KG1 (cell line): ENCODE results near the gene KIF6.

ENCODE experiments used
- DNase-seq: peaks from one replicate; lab custom pipeline; 2025; lab: John Stamatoyannopoulos, UW

The KIF6 gene

DNA sequence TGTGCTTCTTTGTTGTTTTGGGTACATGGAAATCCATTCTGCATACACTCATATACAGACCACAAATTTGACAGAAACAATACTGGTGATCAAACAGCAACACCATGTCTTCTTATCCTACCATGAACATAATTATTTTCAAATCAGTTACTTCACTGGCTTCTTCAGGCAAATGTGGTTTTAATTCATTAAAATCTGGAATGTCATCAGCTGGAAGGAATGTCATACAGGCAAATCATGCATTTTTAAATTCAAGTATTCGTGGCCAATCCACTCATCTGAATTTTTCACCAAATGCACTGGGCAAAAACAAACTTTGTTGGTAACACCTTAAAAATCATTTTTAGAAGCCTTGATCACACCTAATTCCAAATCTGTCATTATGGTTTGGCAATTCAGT is 59.3 kb downstream of the KIF6 start:
- DNase-seq: no peak

- no peak for DNase-seq
Measured at GRCh38 chr6:39664173-39664572, 61.0 kb downstream of the KIF6 start.

- DNase-seq: no peak
Measured at GRCh38 chr6:39657355-39658135, 67.7 kb downstream of the KIF6 start.

GRCh38 chr6:39654121-39654520 is 71.1 kb downstream of the KIF6 start:
- no peak for DNase-seq

- no peak for DNase-seq
Measured at GRCh38 chr6:39653612-39654011, 71.6 kb downstream of the KIF6 start.

DNA sequence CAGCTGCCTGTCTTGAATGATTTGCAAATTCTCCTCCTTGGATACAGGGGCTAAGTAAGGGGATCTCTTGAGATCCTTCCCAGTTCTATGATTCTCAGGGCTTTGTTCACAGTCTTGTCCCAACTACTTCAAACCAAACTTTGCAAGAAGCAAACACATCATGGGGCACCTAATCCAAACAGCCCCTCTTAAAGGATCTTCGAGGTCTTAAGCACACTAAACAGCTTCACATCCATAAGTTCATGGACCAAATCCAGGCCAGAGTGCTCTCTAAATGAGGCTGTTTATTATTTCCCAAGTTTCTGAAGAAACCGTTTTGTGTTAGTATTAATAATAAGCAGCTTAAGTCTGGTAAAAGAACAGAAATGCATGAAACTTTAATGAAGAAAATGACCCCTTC is 75.2 kb downstream of the KIF6 start:
- DNase-seq: no peak

DNA sequence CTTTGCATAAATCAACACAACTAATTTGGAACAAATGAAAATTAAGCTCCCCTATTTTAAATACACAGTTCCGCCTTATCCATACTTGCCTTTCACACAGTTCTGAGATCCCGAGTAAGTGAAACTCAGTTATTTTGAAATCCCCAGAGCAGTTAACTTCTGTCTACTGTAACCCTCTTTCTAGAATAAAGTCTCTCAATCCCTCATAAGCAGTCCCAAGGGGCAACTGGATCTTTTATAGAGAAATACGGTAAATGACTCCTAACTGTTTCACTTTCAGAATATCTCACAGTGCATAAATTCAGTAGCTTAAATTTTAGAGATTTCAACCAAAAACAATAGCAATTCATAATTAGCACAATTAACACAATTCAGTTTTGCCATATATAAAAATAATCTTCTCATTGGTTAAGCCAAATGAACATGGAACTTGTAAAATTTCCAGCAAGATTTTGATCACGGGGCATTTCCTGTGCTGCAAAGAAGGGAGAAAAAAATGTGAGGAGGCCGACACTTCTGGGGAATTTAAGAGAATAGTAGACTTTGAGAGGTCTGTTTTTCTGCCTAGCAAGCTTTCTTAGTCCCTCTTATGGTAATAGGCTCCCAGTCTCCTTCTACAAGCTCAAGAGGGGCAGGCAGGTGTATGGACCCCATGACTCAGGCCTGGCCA is 78.3 kb downstream of the KIF6 start:
- DNase-seq: no peak

- no peak for DNase-seq
Measured at GRCh38 chr6:39642270-39642669, 82.9 kb downstream of the KIF6 start.

DNA sequence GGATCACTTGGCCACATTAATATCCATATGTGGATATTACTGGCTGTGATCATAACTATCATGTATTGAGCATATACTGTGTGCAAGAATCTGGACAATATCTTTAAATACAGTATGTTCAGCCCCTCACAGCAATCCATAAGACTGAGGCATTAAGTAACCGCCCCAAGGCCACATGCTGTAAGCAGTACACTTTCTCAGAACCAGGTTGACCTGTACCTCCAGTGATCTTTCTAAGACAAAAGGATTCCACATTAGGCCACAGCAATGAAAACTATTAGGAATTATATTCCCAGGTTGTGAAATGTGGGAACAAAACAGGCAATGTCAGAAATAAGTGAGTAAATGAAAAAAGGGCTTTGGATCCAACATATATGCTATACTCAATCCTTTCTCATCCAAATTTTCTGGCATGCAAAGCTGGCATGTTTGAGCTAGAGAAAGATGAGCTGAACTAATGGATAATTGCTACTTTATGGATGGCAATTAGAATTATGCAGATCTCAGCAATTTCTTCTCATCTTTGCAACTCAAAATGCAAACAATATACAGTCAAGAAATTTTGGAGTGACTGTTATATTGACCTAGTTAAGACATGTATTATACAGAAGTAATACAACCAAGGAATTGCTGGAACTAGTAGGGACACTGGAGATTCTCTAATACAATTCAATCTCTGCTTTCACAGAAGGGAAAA is 86.9 kb downstream of the KIF6 start:
- no peak for DNase-seq

DNA sequence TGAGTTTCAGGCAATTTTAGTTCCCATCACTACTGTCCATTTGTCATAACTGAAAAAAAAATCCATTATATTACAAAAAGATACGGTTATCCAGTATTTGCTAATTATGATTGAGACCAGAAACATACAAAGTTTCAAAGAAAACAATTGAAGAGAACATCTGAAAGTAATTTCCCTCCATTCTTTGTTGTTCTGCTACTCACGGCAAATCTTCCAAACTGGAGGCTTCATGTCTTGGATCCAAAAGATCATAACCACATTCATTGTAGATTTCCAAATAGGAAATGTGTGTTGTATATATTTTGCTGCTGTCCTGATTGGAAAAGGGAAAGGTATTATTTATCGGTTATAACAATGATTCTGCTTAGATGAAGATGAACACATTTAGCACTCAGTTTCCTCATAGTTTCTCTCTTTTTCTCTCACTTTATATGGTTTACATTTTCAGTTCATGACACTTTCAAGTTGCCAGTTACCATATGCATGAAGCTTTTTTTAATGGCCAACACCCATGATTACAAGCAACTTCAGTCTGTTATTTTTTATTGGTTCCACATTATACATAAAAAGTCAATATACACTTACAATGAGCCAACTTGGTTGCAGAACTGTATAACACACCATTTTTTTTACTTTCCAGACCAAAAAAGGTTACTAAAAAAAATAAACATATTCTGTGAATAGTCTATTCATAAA is 90.4 kb downstream of the KIF6 start:
- no peak for DNase-seq

- no peak for DNase-seq
Measured at GRCh38 chr6:39625209-39625608, 100.0 kb downstream of the KIF6 start.

DNA sequence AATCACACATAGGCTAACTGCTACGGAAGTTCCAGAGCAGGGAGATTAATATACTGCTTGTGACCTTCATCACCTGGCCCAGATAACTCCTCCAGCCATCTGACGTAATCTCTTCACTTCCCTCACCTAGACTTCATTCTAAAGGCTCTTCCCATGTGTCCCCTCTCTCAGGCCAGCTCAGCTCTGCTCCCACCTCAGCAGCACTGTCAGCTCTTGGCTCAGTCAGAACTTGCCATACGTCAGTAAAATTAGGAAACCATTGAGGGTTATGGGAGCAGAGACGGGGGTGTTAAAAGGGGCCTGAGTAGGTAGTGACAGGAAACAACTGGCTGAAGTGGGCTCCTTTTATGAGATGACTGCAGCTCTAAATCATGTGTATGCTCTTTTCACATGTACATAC is 101.5 kb downstream of the KIF6 start:
- no peak for DNase-seq

DNA sequence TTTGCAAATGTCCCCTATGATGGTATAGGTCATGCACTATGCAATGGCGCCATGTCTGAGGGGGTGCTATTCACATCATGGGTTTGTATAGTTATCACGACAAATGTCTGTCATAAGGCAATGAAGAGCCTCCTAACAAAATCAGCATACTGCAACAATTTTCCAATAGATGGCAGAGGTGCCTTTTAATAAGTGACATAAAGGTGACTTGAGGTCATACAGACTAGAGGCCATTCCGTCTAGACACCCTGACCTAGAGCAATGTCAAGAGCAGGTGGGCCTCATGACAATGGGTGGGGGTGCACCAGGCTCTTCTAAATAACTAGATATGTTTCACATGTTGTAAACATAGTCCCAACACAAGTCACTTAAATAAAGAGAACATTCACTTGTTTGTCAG is 107.7 kb downstream of the KIF6 start:
- no peak for DNase-seq

DNA sequence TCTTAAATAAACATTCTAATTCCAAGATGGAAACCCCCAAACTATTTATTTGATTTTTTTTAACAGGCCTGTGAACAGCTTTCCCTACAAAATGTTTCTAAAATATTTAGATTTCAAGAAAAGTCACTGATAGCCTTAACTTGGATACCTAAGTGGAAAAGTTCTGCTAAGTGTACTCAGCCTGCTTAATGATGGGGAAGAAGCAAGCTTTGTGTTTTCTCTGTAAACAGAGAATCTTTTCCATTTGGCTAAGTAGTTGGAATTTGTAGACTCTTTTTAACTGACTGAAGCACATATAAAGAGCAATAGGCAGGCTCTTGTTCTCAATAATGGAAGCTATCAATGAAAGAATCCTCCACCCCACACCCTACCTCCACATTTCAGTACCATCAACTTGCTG is 108.2 kb downstream of the KIF6 start:
- DNase-seq: no peak

DNA sequence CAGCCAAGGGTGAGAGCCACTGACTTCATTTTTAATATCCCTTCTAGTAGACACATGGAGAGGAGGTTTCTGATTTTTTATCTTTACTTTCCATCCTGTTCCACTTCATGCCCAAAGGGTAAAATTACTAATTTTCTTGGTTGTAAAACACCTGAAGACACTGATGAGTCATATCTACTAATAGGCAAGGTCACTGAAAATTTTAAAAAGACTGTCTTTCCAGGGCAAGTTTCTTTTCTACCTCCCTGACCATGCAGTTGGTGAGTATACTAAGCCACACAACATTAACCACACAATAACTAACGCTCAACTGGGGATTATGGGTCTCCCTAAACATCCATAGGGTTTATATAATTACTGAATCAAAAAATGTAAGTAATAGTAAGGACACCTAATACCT is 109.6 kb downstream of the KIF6 start:
- DNase-seq: no peak

- no peak for DNase-seq
Measured at GRCh38 chr6:39614393-39614950, 110.7 kb downstream of the KIF6 start.

DNA sequence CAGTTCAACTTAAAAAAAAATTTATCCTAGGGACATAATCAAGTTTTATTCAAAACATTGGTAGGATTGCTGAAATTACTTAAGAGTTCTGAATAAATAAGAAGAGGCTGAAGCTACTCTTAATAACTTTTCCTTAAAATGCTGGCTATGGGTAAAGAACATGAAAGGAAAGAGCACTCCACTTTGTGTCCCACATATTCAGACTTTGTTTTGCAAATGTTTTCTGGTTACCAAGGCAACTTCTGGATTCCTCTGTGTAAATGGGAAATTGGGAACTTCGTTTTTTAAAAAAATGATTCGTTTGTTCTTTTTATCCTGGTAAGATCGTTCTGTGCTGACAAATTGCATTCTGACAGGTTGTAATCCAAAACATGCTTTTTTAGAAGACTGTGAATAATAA is 115.0 kb downstream of the KIF6 start:
- no peak for DNase-seq

DNA sequence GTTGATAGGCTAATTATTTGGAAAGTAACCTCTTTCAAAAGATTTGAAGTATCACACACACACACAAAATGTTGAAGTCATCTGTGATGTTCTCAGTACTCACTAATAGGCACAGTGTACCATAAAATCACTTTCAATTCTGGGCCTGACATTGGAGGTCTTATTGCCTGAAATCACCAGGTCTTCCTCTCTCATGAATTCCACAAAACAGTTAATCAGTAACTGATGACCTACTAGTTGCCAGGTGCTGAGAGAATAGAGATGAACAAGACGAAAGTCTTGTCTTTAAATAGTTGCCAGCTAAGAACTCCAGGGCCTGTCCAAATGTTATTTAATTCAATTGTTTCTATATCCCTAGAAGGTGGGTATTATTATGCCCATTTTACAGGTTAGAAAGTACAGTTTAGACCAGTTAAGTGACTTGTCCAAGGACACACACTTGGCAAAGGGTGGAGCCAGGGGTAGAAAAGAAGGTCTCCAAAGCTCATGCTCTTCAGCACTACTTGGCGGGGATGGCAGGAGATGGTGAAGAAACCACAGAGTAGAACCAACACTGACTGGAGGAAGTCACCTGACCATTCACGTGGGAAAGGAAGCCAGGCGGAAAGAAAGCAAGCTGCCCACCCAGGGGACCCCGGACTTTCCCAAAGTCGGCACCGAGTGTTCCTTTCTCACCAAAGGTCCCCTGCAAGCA is 116.4 kb downstream of the KIF6 start:
- DNase-seq: no peak

DNA sequence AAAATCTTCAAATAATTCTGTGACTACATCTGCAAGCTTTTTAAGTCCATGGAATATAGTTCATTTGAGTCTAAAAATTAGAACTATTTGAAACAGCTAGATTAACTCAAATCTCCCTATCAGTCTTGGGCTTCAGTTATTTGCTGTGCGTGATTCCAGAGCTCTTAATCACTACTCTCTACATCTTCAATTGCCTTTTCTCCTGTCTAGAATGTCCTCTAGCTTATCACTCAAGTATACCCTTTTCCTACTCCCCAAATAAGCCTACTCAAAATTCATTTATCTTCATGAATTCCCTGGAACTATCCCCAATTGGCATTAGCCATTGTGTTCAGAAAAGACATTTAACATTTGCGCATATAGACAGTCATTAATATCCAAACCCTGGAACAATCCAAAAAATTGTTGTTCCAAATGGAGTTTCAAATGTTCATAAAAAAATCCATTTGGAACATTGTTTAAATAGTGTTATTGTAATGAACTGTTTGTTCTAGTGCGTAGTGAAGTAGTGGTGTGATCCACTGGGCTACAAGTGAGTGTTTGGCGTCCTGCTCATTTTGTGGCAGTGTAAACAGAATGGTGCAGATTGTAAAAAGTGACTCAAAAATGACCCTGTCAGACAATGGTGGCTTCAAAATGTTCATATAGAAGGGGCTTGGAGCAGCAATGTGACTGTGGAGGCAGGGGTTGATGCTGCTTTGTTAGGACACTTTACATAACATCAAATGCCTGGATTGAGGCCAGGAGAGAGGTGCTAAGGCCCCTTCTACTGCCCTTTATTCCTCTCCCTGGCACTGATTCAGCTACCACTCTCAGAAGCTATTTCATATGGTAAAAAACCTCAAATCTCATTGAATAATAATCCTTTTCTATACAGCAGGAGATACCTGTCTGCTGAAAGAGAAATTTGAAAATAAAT is 122.3 kb downstream of the KIF6 start:
- no peak for DNase-seq

GRCh38 chr6:39599973-39600372 is 125.2 kb downstream of the KIF6 start:
- no peak for DNase-seq

DNA sequence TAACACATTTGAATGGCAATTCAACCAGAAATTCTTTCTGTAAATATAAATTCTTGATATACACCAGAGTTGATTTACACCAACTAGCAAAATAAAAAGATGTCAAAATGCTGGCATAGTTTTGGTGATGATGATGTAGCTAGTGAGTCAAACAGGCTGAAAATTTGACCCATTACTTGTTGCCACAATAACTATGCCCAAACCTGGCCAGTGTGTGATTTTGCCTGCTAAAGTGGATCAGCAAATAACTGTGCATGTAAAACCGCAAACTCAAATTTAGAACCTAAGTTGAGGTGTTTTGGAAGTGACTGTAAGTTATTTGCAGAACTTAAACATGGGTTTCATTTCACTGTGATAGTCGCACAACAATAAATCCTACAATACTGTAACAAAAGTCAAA is 125.9 kb downstream of the KIF6 start:
- DNase-seq: no peak
